SKM-1 (cell line): ENCODE measurements around the gene PEX26.
"Not testable (repeated sequence)": the region's sequence is repeated elsewhere in the genome, so short reads cannot be mapped to it uniquely, and the experiment has no call there.

Experiments used
- DNase-seq: peaks from one replicate; lab custom pipeline; 2025; ENCODE audit not compliant: unreplicated experiment; lab: John Stamatoyannopoulos, UW

Gene PEX26

GRCh38 chr22:18093661-18094060 lies 15.9 kb downstream of the PEX26 start:
- DNase-seq = no peak

- DNase-seq = no peak
Measured at GRCh38 chr22:18095101-18095805, 17.5 kb downstream of the PEX26 start.

GRCh38 chr22:18096823-18097222 lies 19.0 kb downstream of the PEX26 start:
- DNase-seq = peak; percentile 38

GRCh38 chr22:18100781-18101180 lies 23.0 kb downstream of the PEX26 start:
- DNase-seq = no peak

GRCh38 chr22:18101536-18101935 lies 23.7 kb downstream of the PEX26 start:
- DNase-seq = peak; percentile 32

- no peak for DNase-seq
Measured at GRCh38 chr22:18103527-18104269, 25.9 kb downstream of the PEX26 start.

GRCh38 chr22:18104566-18104965 lies 26.8 kb downstream of the PEX26 start:
- DNase-seq = no peak

- not testable (repeated sequence) for DNase-seq
Measured at GRCh38 chr22:18105981-18106380, 28.2 kb downstream of the PEX26 start.

GRCh38 chr22:18106550-18107341 lies 29.0 kb downstream of the PEX26 start:
- not testable (repeated sequence) for DNase-seq

- DNase-seq = no peak
Measured at GRCh38 chr22:18108187-18108586, 30.4 kb downstream of the PEX26 start.

- no peak for DNase-seq
Measured at GRCh38 chr22:18109410-18110193, 31.8 kb downstream of the PEX26 start.

- DNase-seq = no peak
Measured at GRCh38 chr22:18110194-18110953, 32.6 kb downstream of the PEX26 start, which contains the start of gene TUBA8. Gene TUBA8, plus strand, starts transcription at chr22:18110809. Its CDS starts 57 bp downstream, at chr22:18110866.

- DNase-seq = no peak
Measured at GRCh38 chr22:18110954-18111758, 33.4 kb downstream of the PEX26 start.

GRCh38 chr22:18111759-18112330 lies 34.1 kb downstream of the PEX26 start:
- DNase-seq = no peak

GRCh38 chr22:18112440-18112839 lies 34.6 kb downstream of the PEX26 start:
- no peak for DNase-seq

- peak; percentile 56 for DNase-seq
Measured at GRCh38 chr22:18113680-18114394, 36.0 kb downstream of the PEX26 start.

GRCh38 chr22:18114495-18114894 lies 36.7 kb downstream of the PEX26 start:
- no peak for DNase-seq

- DNase-seq = no peak
Measured at GRCh38 chr22:18114976-18115652, 37.3 kb downstream of the PEX26 start.
